Measurements from ENCODE around the gene PPARG. TPM values are rescaled to one million over a fixed set of nuclear protein-coding genes. Genes with fewer than 3 reads are reported as not detected.
"Not testable (repeated sequence)": the region's sequence is repeated elsewhere in the genome, so short reads cannot be mapped to it uniquely, and the experiment has no call there.

PPARG gene
- total RNA-seq, 1 donor from 2014 or later, result 10.1 TPM

GRCh38 chr3:12249519-12249918 is 39.4 kb upstream of the PPARG start:
- peaks cover 25% of the 10 kb centered on the region for H3K9me3 Mint-ChIP-seq
- peaks cover 12% of the 10 kb centered on the region for H3K4me1 Mint-ChIP-seq
- peaks cover 2% of the 10 kb centered on the region for H3K36me3 Mint-ChIP-seq
- no peak for TF ChIP-seq CTCF (IDR thresholded peaks at IDR 0.05; ENCODE audit: unreplicated experiment)
- peaks cover 8% of the 10 kb centered on the region for H3K27me3 Mint-ChIP-seq (ENCODE audit: low read depth)
- no peak for DNase-seq (ENCODE audit: low spot score in 2 of 2, unreplicated experiment in 2 of 2)
- no peak overlapping the region for H3K27ac Mint-ChIP-seq
- H3K4me3 Mint-ChIP-seq, result no peak overlapping the region

- TF ChIP-seq CTCF (IDR thresholded peaks at IDR 0.05; ENCODE audit: unreplicated experiment), result no peak
- peaks cover 28% of the 10 kb centered on the region for H3K9me3 Mint-ChIP-seq
- peaks cover 2% of the 10 kb centered on the region for H3K36me3 Mint-ChIP-seq
- DNase-seq (ENCODE audit: low spot score in 2 of 2, unreplicated experiment in 2 of 2), result no peak
- no peak overlapping the region for H3K27ac Mint-ChIP-seq
- no peaks in the 10 kb centered on the region for H3K27me3 Mint-ChIP-seq (ENCODE audit: low read depth)
- H3K4me1 Mint-ChIP-seq, result peaks cover 12% of the 10 kb centered on the region
- no peak overlapping the region for H3K4me3 Mint-ChIP-seq
Observed at GRCh38 chr3:12252889-12253288, 36.0 kb upstream of the PPARG start.

- Mint-ChIP-seq H3K4me1 (peaks cover 12% of the 10 kb centered on the region), H3K36me3 (peaks cover 2% of the 10 kb centered on the region), H3K4me3 (no peak overlapping the region), H3K27ac (peak overlapping the region; percentile 26), H3K9me3 (peaks cover 30% of the 10 kb centered on the region), H3K27me3 (ENCODE audit: low read depth) (no peaks in the 10 kb centered on the region)
- TF ChIP-seq CTCF (IDR thresholded peaks at IDR 0.05; ENCODE audit: unreplicated experiment), result no peak
- no peak for DNase-seq (ENCODE audit: low spot score in 2 of 2, unreplicated experiment in 2 of 2)
Observed at GRCh38 chr3:12253516-12254343, 35.1 kb upstream of the PPARG start.

- no peak overlapping the region for H3K27ac Mint-ChIP-seq
- no peaks in the 10 kb centered on the region for H3K27me3 Mint-ChIP-seq (ENCODE audit: low read depth)
- no peak for DNase-seq (ENCODE audit: low spot score in 2 of 2, unreplicated experiment in 2 of 2)
- peaks cover 12% of the 10 kb centered on the region for H3K4me1 Mint-ChIP-seq
- H3K36me3 Mint-ChIP-seq, result no peaks in the 10 kb centered on the region
- TF ChIP-seq CTCF (IDR thresholded peaks at IDR 0.05; ENCODE audit: unreplicated experiment), result no peak
- peaks cover 21% of the 10 kb centered on the region for H3K9me3 Mint-ChIP-seq
- no peak overlapping the region for H3K4me3 Mint-ChIP-seq
Observed at GRCh38 chr3:12255393-12255792, 33.5 kb upstream of the PPARG start.

- peaks cover 17% of the 10 kb centered on the region for H3K9me3 Mint-ChIP-seq
- H3K36me3 Mint-ChIP-seq, result no peaks in the 10 kb centered on the region
- no peak overlapping the region for H3K27ac Mint-ChIP-seq
- DNase-seq (ENCODE audit: low spot score in 2 of 2, unreplicated experiment in 2 of 2), result no peak
- H3K4me1 Mint-ChIP-seq, result peaks cover 3% of the 10 kb centered on the region
- no peak for TF ChIP-seq CTCF (IDR thresholded peaks at IDR 0.05; ENCODE audit: unreplicated experiment)
- H3K4me3 Mint-ChIP-seq, result no peak overlapping the region
- H3K27me3 Mint-ChIP-seq (ENCODE audit: low read depth), result no peaks in the 10 kb centered on the region
Observed at GRCh38 chr3:12258911-12259310, 30.0 kb upstream of the PPARG start.

- DNase-seq (ENCODE audit: low spot score in 2 of 2, unreplicated experiment in 2 of 2); H3K4me1 Mint-ChIP-seq; H3K27ac Mint-ChIP-seq; H3K4me3 Mint-ChIP-seq; H3K36me3 Mint-ChIP-seq; H3K27me3 Mint-ChIP-seq (ENCODE audit: low read depth): not testable (repeated sequence)
- peaks cover 12% of the 10 kb centered on the region for H3K9me3 Mint-ChIP-seq
Observed at GRCh38 chr3:12262173-12262572, 26.7 kb upstream of the PPARG start.

Data from mesothelial cell of epicardium (in vitro differentiated cells).